ENCODE data around the gene CYP2W1.

CYP2W1 gene

GRCh38 chr7:963236-964078 lies 19.5 kb upstream of the CYP2W1 start:
- Histone ChIP-seq H3K9ac (ENCODE audit: low read depth, low read length) (no peak overlapping the region), H3K4me3 (ENCODE audit: low read length) (no peak overlapping the region)

GRCh38 chr7:964401-965231 lies 18.4 kb upstream of the CYP2W1 start:
- Histone ChIP-seq H3K9ac (ENCODE audit: low read depth, low read length) (no peak overlapping the region), H3K4me3 (ENCODE audit: low read length) (no peak overlapping the region), H3K27me3 (ENCODE audit: insufficient read depth, low read length) (no peaks in the 10 kb centered on the region), H3K36me3 (ENCODE audit: insufficient read depth, low read depth, low read length) (peaks cover 25% of the 10 kb centered on the region), H3K9me3 (ENCODE audit: insufficient read depth, low read depth, low read length) (no peaks in the 10 kb centered on the region), H3K4me1 (ENCODE audit: insufficient read depth, low read length) (no peaks in the 10 kb centered on the region; the same call in 1 of the 2 replicates), H3K27ac (ENCODE audit: low read length) (no peak overlapping the region)

More at GRCh38 chr7:963236-964078, 19.5 kb upstream of the CYP2W1 start:
- H3K36me3 ChIP-seq (ENCODE audit: insufficient read depth, low read depth, low read length): peaks cover 13% of the 10 kb centered on the region
- H3K27me3 ChIP-seq (ENCODE audit: insufficient read depth, low read length): no peaks in the 10 kb centered on the region
- no peaks in the 10 kb centered on the region for H3K9me3 ChIP-seq (ENCODE audit: insufficient read depth, low read depth, low read length)
- H3K27ac ChIP-seq (ENCODE audit: low read length): no peak overlapping the region
- no peaks in the 10 kb centered on the region; the same call in 1 of the 2 replicates for H3K4me1 ChIP-seq (ENCODE audit: insufficient read depth, low read length)

- Histone ChIP-seq H3K36me3 (ENCODE audit: insufficient read depth, low read depth, low read length) (peaks cover 36% of the 10 kb centered on the region), H3K27ac (ENCODE audit: low read length) (no peak overlapping the region), H3K9ac (ENCODE audit: low read depth, low read length) (no peak overlapping the region)
Measured at GRCh38 chr7:966291-967069, 16.5 kb upstream of the CYP2W1 start.

GRCh38 chr7:967361-968082 lies 15.5 kb upstream of the CYP2W1 start:
- Histone ChIP-seq H3K27ac (ENCODE audit: low read length) (no peak overlapping the region), H3K9me3 (ENCODE audit: insufficient read depth, low read depth, low read length) (no peaks in the 10 kb centered on the region), H3K27me3 (ENCODE audit: insufficient read depth, low read length) (no peaks in the 10 kb centered on the region), H3K4me1 (ENCODE audit: insufficient read depth, low read length) (no peaks in the 10 kb centered on the region; the same call in 1 of the 2 replicates), H3K9ac (ENCODE audit: low read depth, low read length) (no peak overlapping the region), H3K36me3 (ENCODE audit: insufficient read depth, low read depth, low read length) (peaks cover 44% of the 10 kb centered on the region), H3K4me3 (ENCODE audit: low read length) (no peak overlapping the region)

More at GRCh38 chr7:966291-967069, 16.5 kb upstream of the CYP2W1 start:
- Histone ChIP-seq H3K4me3 (ENCODE audit: low read length) (no peak overlapping the region), H3K9me3 (ENCODE audit: insufficient read depth, low read depth, low read length) (no peaks in the 10 kb centered on the region), H3K27me3 (ENCODE audit: insufficient read depth, low read length) (no peaks in the 10 kb centered on the region), H3K4me1 (ENCODE audit: insufficient read depth, low read length) (no peaks in the 10 kb centered on the region; the same call in 1 of the 2 replicates)

GRCh38 chr7:968205-969105 lies 14.5 kb upstream of the CYP2W1 start:
- Histone ChIP-seq H3K4me3 (ENCODE audit: low read length) (no peak overlapping the region), H3K9me3 (ENCODE audit: insufficient read depth, low read depth, low read length) (no peaks in the 10 kb centered on the region), H3K4me1 (ENCODE audit: insufficient read depth, low read length) (no peaks in the 10 kb centered on the region; the same call in 1 of the 2 replicates), H3K27me3 (ENCODE audit: insufficient read depth, low read length) (no peaks in the 10 kb centered on the region), H3K9ac (ENCODE audit: low read depth, low read length) (no peak overlapping the region), H3K36me3 (ENCODE audit: insufficient read depth, low read depth, low read length) (peaks cover 53% of the 10 kb centered on the region), H3K27ac (ENCODE audit: low read length) (no peak overlapping the region)

- Histone ChIP-seq H3K4me1 (ENCODE audit: insufficient read depth, low read length) (no peaks in the 10 kb centered on the region), H3K9me3 (ENCODE audit: insufficient read depth, low read depth, low read length) (no peaks in the 10 kb centered on the region), H3K36me3 (ENCODE audit: insufficient read depth, low read depth, low read length) (peaks cover 53% of the 10 kb centered on the region), H3K9ac (ENCODE audit: low read depth, low read length) (no peak overlapping the region), H3K4me3 (ENCODE audit: low read length) (no peak overlapping the region), H3K27ac (ENCODE audit: low read length) (no peak overlapping the region), H3K27me3 (ENCODE audit: insufficient read depth, low read length) (no peaks in the 10 kb centered on the region)
Measured at GRCh38 chr7:969403-969802, 13.6 kb upstream of the CYP2W1 start.

- Histone ChIP-seq H3K36me3 (ENCODE audit: insufficient read depth, low read depth, low read length) (peaks cover 53% of the 10 kb centered on the region), H3K4me1 (ENCODE audit: insufficient read depth, low read length) (no peaks in the 10 kb centered on the region), H3K9me3 (ENCODE audit: insufficient read depth, low read depth, low read length) (no peaks in the 10 kb centered on the region), H3K27ac (ENCODE audit: low read length) (no peak overlapping the region), H3K27me3 (ENCODE audit: insufficient read depth, low read length) (no peaks in the 10 kb centered on the region), H3K4me3 (ENCODE audit: low read length) (no peak overlapping the region), H3K9ac (ENCODE audit: low read depth, low read length) (no peak overlapping the region; the same call in 1 of the 2 replicates)
Measured at GRCh38 chr7:970744-971143, 12.2 kb upstream of the CYP2W1 start.

- Histone ChIP-seq H3K36me3 (ENCODE audit: insufficient read depth, low read depth, low read length) (peaks cover 53% of the 10 kb centered on the region), H3K4me3 (ENCODE audit: low read length) (no peak overlapping the region), H3K9ac (ENCODE audit: low read depth, low read length) (no peak overlapping the region), H3K4me1 (ENCODE audit: insufficient read depth, low read length) (no peaks in the 10 kb centered on the region), H3K9me3 (ENCODE audit: insufficient read depth, low read depth, low read length) (no peaks in the 10 kb centered on the region), H3K27me3 (ENCODE audit: insufficient read depth, low read length) (no peaks in the 10 kb centered on the region), H3K27ac (ENCODE audit: low read length) (no peak overlapping the region)
Measured at GRCh38 chr7:972110-972509, 10.9 kb upstream of the CYP2W1 start.

- no peaks in the 10 kb centered on the region for H3K27me3 ChIP-seq (ENCODE audit: insufficient read depth, low read length)
- no peak overlapping the region for H3K27ac ChIP-seq (ENCODE audit: low read length)
- H3K4me1 ChIP-seq (ENCODE audit: insufficient read depth, low read length): no peaks in the 10 kb centered on the region
- no peak overlapping the region for H3K4me3 ChIP-seq (ENCODE audit: low read length)
- H3K36me3 ChIP-seq (ENCODE audit: insufficient read depth, low read depth, low read length): peaks cover 46% of the 10 kb centered on the region
- H3K9ac ChIP-seq (ENCODE audit: low read depth, low read length): no peak overlapping the region
- H3K9me3 ChIP-seq (ENCODE audit: insufficient read depth, low read depth, low read length): no peaks in the 10 kb centered on the region
Measured at GRCh38 chr7:972676-973309, 10.2 kb upstream of the CYP2W1 start.

- no peaks in the 10 kb centered on the region for H3K27me3 ChIP-seq (ENCODE audit: insufficient read depth, low read length)
- no peak overlapping the region for H3K4me3 ChIP-seq (ENCODE audit: low read length)
- no peaks in the 10 kb centered on the region for H3K9me3 ChIP-seq (ENCODE audit: insufficient read depth, low read depth, low read length)
- peaks cover 41% of the 10 kb centered on the region for H3K36me3 ChIP-seq (ENCODE audit: insufficient read depth, low read depth, low read length)
- H3K4me1 ChIP-seq (ENCODE audit: insufficient read depth, low read length): no peaks in the 10 kb centered on the region
- H3K9ac ChIP-seq (ENCODE audit: low read depth, low read length): no peak overlapping the region
- no peak overlapping the region for H3K27ac ChIP-seq (ENCODE audit: low read length)
Measured at GRCh38 chr7:973312-973711, 9.7 kb upstream of the CYP2W1 start.

Measured in iPS-20b (cell line).